Testis (tissue), 3 donors: ENCODE data around the gene LRRFIP1. TPM values are rescaled to one million over a fixed set of nuclear protein-coding genes. Genes with fewer than 3 reads are reported as not detected.

Experiments
- DNase-seq: peaks from one replicate; pipeline ENCODE4 v3.0.0-alpha.2; 2019
- H3K27ac ChIP-seq, 2 donors: fragments of 200-600 bp; sonication (generic); one replicate each; pipeline ENCODE4 v1.5.1; 2019
- H3K27me3 ChIP-seq: fragments of 200-600 bp; sonication (generic); one replicate; pipeline ENCODE4 v1.5.1; 2019
- H3K36me3 ChIP-seq: fragments of 200-600 bp; sonication (generic); one replicate; pipeline ENCODE4 v1.5.1; 2017; ENCODE audit warnings: low read depth; ENCODE audit errors: missing control alignments
- H3K4me1 ChIP-seq: fragments of 200-600 bp; sonication (generic); one replicate; pipeline ENCODE4 v1.5.1; 2019
- H3K4me3 ChIP-seq, 2 donors: fragments of 200-600 bp; sonication (generic); one replicate each; pipeline ENCODE4 v1.5.1; 2017 to 2019
- H3K9me3 ChIP-seq: fragments of 200-600 bp; sonication (generic); one replicate; pipeline ENCODE4 v1.5.1; 2017
- POLR2A ChIP-seq: fragments of 450-650 bp; IDR thresholded peaks from one replicate; pipeline ENCODE4 v1.6.1; 2017; ENCODE audit warnings: antibody characterized with exemption, mild to moderate bottlenecking, moderate library complexity
- WGBS, 2 donors: methylation state at CpG; one replicate each; pipeline ENCODE4 v1.1.5; 2018; 5-methylcytosine and 5-hydroxymethylcytosine counted together
- intact Hi-C: fragments of 100-400 bp; cut with DNase I; formaldehyde crosslinking; loops from one replicate; pipeline ENCODE4 v1.15.1; 2023; ENCODE audit warnings: low total_unique reads
- polyA plus RNA-seq: library from polyadenylated mRNA; stranded (reverse); fragments of 350-450 nt; fragmentation: Illumina TruSeq; extraction: RNeasy Lipid Tissue Mini Kit (QIAGEN cat#74804); gene quantifications from one replicate; pipeline ENCODE4 v1.2.3, GENCODE V29; 2014; ENCODE audit warnings: low read depth, low replicate concordance; ENCODE audit not compliant: insufficient read depth
- total RNA-seq, 2 donors: library from RNA; depleted of rRNA; stranded (reverse); fragments of >200 nt; gene quantifications; one replicate each; pipeline ENCODE4 v1.2.3, GENCODE V29; 2016
- TF ChIP-seq, protein P1 (sequence below), 3 experiments: fragments of 450-650 bp in 2 of 3; fragments of 200-600 bp in 1 of 3; sonication (generic) in 1 of 3; IDR thresholded peaks; one replicate each; pipeline ENCODE4 v1.5.1; 2016 to 2019; ENCODE audit warnings: antibody characterized with exemption in 3 of 3, mild to moderate bottlenecking in 2 of 3, moderate library complexity in 1 of 3

The LRRFIP1 gene
- total and polyA plus RNA-seq, 3 donors from 2014 or later: 17.4 to 33.5 (median 25.5) TPM

DNA sequence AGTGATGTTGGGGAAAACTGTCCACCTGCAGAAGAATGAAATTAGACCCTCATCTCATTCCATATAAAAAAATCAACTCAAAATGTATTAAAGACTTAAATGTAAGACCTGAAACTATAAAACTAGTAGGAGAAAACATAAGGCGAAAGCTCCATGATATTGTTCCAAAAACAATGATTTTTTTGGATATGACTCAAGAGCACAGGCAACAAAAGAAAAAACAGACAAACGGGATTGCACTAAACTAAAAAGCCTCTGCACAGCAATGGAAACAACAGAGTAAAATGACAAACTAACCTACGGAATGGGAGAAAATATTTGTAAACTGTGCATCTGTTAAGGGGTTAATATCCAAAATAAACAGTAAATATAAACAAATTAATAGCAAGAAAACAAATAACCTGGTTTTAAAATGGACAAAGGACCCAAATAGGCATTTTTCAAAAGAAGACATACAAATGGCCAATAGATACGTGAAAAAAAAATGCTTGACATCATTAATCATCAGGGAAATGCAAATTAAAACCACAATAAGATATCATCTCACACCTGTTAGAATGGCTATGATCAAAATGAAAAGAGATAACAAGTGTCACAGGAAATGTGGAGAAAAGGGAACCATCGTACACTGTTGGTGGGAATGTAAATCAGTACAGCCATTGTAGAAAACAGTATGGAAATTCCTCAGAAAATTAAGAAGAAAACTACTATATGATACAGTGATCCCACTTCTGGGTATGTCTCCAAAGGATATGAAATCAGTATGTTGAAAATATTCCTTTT, 26.6 kb downstream of the LRRFIP1 start:
- DNase-seq: no peak
- Histone ChIP-seq H3K4me1 (no peaks in the 10 kb centered on the region), H3K27ac (no peak overlapping the region), H3K27me3 (no peaks in the 10 kb centered on the region), H3K36me3 (no peaks in the 10 kb centered on the region), H3K9me3 (no peaks in the 10 kb centered on the region), H3K4me3 (no peak overlapping the region)
- intact Hi-C loops: no loop called here
- 75 to 82% methylated on average over 5 of the region's 5 CpGs for WGBS, 2 donors
- TF ChIP-seq, protein P1, sequence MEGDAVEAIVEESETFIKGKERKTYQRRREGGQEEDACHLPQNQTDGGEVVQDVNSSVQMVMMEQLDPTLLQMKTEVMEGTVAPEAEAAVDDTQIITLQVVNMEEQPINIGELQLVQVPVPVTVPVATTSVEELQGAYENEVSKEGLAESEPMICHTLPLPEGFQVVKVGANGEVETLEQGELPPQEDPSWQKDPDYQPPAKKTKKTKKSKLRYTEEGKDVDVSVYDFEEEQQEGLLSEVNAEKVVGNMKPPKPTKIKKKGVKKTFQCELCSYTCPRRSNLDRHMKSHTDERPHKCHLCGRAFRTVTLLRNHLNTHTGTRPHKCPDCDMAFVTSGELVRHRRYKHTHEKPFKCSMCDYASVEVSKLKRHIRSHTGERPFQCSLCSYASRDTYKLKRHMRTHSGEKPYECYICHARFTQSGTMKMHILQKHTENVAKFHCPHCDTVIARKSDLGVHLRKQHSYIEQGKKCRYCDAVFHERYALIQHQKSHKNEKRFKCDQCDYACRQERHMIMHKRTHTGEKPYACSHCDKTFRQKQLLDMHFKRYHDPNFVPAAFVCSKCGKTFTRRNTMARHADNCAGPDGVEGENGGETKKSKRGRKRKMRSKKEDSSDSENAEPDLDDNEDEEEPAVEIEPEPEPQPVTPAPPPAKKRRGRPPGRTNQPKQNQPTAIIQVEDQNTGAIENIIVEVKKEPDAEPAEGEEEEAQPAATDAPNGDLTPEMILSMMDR (IDR thresholded peaks at IDR 0.05): no peak
- no peak for TF ChIP-seq POLR2A

DNA sequence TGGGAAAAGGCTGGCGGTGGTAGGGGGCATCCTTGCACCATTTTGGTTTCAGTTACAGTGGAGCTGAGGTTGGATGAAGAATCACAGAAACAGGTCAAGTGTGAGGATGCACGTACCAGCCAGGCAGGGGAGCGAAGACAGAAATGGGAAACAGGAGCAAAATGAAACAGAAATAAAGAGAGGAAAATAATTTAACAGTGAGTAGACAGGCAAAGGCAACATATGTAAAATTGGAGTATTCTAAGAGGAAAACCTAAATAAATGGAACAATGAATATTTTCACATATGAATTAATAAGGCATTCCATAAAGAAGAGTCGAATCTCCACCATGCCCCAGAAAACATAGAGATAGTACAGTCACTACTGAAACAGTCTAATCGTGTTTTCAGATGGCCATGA, 29.7 kb downstream of the LRRFIP1 start:
- H3K4me3 ChIP-seq: no peak overlapping the region
- WGBS, 2 donors: 93 to 94% methylated on average over 5 of the region's 5 CpGs
- TF ChIP-seq, protein P1 (IDR thresholded peaks at IDR 0.05): no peak
- no peak for TF ChIP-seq POLR2A
- no peak for DNase-seq
- no peaks in the 10 kb centered on the region for H3K27me3 ChIP-seq
- H3K4me1 ChIP-seq: no peaks in the 10 kb centered on the region
- H3K36me3 ChIP-seq: no peaks in the 10 kb centered on the region
- no peaks in the 10 kb centered on the region for H3K9me3 ChIP-seq
- H3K27ac ChIP-seq: no peak overlapping the region
- intact Hi-C loops: no loop called here

DNA sequence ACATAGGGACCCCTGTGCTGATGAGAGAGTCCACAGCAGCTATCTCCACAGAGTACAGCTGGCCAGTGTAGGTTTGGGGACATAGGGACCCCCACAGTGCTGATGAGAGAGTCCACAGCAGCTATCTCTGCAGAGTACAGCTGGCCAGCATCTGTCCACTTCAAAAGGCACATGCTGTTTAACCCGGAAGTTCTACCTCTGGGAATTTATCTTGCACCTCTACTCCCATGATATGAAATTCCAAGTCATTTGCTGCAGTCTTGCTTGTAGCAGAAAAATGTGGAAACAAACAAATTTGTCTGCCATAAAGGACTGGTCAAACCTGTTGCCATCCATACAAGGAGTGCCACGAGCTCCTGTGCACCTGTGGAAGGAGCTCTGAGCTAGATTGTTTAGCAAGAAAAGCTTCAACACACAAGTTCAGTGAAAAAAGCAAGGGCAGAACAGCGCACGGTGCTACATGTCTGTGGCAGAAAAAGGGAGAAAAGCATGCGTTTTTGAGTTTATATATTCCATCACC, 33.1 kb downstream of the LRRFIP1 start:
- H3K4me3 ChIP-seq: no peak overlapping the region
- DNase-seq: no peak
- no peaks in the 10 kb centered on the region for H3K36me3 ChIP-seq
- no peaks in the 10 kb centered on the region for H3K4me1 ChIP-seq
- no peaks in the 10 kb centered on the region for H3K9me3 ChIP-seq
- 81 to 83% methylated on average over 5 of the region's 5 CpGs for WGBS, 2 donors
- intact Hi-C loops: no loop called here
- H3K27ac ChIP-seq: no peak overlapping the region
- H3K27me3 ChIP-seq: no peaks in the 10 kb centered on the region
- TF ChIP-seq, protein P1 (IDR thresholded peaks at IDR 0.05): no peak
- TF ChIP-seq POLR2A: no peak

DNA sequence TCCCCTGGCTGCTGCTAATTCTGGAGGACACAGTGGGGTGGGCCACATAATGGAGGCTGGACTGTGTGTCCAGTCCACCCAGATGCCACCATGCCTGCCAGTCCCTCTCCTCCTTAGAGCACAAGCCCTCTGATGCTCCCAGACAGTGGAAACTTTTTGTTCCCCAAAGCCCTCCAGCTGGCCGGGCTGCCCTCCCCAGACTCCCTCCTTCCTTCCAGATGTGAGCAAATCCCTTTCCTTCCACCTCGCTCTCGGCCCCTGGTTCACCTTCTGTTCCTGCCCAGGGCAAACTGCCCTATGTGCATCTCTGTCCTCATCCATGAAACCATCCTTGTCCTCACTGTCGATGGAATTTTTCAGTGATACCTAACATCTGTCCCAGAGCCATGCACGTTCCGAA, 33.9 kb downstream of the LRRFIP1 start:
- WGBS, 2 donors: 63 to 82% methylated on average over 6 of the region's 6 CpGs
- no peaks in the 10 kb centered on the region for H3K36me3 ChIP-seq
- no peaks in the 10 kb centered on the region for H3K9me3 ChIP-seq
- DNase-seq: no peak
- TF ChIP-seq POLR2A: no peak
- TF ChIP-seq, protein P1 (IDR thresholded peaks at IDR 0.05): no peak
- no peak overlapping the region for H3K4me3 ChIP-seq
- no peak overlapping the region for H3K27ac ChIP-seq
- intact Hi-C loops: no loop called here
- H3K4me1 ChIP-seq: no peaks in the 10 kb centered on the region
- no peaks in the 10 kb centered on the region for H3K27me3 ChIP-seq
